Fibroblast of the aortic adventitia (primary cell): ENCODE measurements around the gene ALPG. TPM values are rescaled to one million over a fixed set of nuclear protein-coding genes. Genes with fewer than 3 reads are reported as not detected.

Source experiments
- DNase-seq: peaks from one replicate; pipeline ENCODE4 v3.0.0-alpha.2; 2010; ENCODE audit warnings: low read depth
- H3K4me3 ChIP-seq: 2 replicates; pipeline ENCODE4 v1.5.1; 2011; ENCODE audit warnings: low read depth, mild to moderate bottlenecking, control low read depth, low read length, moderate library complexity
- total RNA-seq: library from RNA; depleted of rRNA; stranded (reverse); fragments of >200 nt; gene quantifications from 2 replicates; pipeline ENCODE4 v1.2.3, GENCODE V29; 2012; ENCODE audit warnings: low replicate concordance
- TF ChIP-seq, protein P1 (sequence below): IDR thresholded peaks from 2 replicates; pipeline ENCODE4 v1.5.1; 2011; ENCODE audit warnings: mild to moderate bottlenecking, low read length, control low read depth, inconsistent platforms; ENCODE audit not compliant: insufficient read depth

ALPG gene
- total RNA-seq, 1 donor, result not detected

DNA sequence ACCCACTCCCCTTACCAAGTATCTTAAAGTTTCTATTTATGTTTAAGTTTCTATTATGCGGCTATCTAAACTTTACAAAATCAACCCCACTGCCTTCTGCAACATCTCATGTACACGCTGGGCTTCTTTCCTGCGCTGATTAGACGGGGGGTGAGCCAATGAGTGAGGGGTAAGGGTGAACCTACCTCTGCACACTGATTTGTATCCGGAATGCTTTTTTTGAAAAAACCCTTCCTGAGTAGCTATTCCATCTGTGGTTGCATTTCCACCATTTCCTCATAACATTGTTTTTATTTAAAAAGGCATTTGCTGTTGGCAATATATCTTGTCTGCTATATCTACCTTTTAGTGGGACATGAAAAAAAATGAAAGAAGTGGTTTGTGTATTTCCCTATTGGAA lies 6.3 kb downstream of the ALPG start:
- no peak for DNase-seq
- H3K4me3 ChIP-seq, result no peak overlapping the region
- TF ChIP-seq, protein P1, sequence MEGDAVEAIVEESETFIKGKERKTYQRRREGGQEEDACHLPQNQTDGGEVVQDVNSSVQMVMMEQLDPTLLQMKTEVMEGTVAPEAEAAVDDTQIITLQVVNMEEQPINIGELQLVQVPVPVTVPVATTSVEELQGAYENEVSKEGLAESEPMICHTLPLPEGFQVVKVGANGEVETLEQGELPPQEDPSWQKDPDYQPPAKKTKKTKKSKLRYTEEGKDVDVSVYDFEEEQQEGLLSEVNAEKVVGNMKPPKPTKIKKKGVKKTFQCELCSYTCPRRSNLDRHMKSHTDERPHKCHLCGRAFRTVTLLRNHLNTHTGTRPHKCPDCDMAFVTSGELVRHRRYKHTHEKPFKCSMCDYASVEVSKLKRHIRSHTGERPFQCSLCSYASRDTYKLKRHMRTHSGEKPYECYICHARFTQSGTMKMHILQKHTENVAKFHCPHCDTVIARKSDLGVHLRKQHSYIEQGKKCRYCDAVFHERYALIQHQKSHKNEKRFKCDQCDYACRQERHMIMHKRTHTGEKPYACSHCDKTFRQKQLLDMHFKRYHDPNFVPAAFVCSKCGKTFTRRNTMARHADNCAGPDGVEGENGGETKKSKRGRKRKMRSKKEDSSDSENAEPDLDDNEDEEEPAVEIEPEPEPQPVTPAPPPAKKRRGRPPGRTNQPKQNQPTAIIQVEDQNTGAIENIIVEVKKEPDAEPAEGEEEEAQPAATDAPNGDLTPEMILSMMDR, result no peak

GRCh38 chr2:232415138-232415690 lies 8.6 kb downstream of the ALPG start:
- TF ChIP-seq, protein P1, result no peak
- no peak overlapping the region for H3K4me3 ChIP-seq
- no peak for DNase-seq

- DNase-seq, result no peak
- H3K4me3 ChIP-seq, result no peak overlapping the region
- TF ChIP-seq, protein P1, result no peak
These were observed 9.3 kb downstream of the ALPG start for GRCh38 chr2:232415736-232416520.

- DNase-seq, result no peak
- H3K4me3 ChIP-seq, result no peak overlapping the region
- TF ChIP-seq, protein P1, result no peak
These were observed 10.2 kb downstream of the ALPG start for GRCh38 chr2:232416521-232417470.

DNA sequence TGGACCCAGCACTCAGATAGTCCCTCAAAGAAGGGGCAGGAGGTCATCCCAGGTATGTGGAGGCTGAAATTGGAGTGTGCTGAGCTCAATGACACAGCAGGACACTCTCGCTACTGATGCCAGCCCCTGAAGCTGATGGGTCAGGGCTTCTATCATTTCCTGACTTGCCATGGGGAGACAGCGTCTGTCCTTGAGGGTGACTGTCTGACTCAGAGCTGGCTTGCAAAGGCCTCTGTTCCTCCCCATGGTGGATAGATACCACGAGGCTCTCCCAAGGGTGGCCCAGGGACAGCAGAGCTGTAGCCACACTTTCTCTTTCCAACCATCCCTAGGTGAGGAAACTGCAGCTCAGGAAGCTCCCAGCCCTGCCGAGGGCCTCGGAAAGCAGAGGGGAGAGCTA lies 10.8 kb downstream of the ALPG start:
- TF ChIP-seq, protein P1, result no peak
- H3K4me3 ChIP-seq, result no peak overlapping the region
- DNase-seq, result no peak

DNA sequence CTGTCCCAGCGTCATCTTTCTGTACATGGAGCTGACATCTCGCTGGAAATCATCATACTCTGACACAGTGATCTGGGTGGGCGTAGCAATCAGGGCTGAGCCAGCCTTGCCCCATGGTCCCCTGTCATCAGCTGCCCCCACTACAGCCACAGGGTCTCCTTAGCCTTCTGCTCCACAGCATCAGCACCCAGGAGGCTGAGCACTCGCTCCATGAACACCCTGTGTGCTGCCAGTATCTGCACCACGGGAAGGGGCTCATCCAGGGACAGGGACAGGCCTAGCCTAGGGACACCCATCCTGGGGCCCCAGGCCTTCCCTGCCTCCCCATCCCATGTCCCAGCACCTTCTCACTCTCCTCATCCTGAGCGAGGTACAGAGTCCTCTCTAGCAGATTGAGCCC lies 11.4 kb downstream of the ALPG start:
- no peak for DNase-seq
- TF ChIP-seq, protein P1, result no peak
- H3K4me3 ChIP-seq, result no peak overlapping the region
